ENCODE data around the gene OGG1.

OGG1 gene

DNA sequence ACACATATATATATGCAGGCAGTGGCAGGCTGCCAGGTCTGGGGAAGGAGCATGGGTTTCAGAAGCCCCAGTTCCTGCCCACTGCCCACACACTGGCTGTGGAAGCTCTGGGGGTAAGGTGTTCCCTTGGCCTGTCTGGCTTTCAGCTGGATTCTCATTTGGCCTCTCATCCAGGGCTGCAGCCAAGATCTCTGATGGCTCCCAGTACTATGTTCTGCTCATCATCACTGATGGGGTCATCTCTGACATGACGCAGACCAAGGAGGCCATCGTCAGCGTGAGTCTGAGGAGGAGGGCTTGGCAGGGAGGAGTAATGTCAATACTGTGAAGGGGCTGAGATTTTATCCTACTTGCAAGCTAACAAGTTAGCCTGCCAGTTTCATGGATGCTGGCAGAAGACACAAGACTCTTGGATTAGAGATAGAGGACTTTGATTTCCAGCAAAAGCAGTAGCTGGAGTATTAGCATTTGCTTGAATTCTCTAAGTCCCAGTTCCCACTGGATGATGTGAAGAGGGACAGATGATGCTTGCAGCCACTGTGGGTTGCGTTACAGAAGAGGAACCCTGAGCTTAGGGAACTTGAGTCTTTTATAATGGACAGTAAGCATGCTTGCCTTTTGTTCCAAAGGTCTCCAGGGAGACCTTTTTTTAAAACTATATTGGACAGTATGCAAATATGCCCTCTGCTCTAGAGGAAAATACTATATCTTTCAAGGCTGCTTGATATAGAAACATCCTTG is 23.8 kb upstream of the OGG1 start:
- H3K4me3 ChIP-seq (ENCODE audit: low read length) = no peak overlapping the region
- no peak for DNase-seq (ENCODE audit: low read depth, low spot score)

GRCh38 chr3:9727041-9727595 is 22.6 kb upstream of the OGG1 start:
- peak; percentile 75 for DNase-seq (ENCODE audit: low read depth, low spot score)
- H3K4me3 ChIP-seq (ENCODE audit: low read length) = peak overlapping the region; percentile 50

DNA sequence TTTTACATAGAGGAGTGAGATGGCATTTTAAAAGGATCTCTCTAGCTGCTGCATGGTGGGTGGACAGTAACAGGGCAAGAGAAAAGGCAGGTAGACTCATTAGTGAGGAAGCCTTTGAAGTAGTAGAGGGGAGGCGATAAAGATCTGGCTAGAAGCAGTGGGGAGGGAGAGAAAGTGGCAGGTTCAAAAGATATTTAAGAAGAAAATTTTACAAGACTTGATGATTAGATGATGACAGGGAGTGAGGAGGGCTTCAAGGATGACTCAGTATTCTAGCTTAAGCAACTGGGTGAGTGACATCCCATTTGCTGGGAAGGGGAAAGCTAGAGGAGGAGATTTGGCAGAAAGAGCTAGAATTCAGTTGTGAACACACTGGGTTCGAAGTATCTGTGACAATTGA is 22.0 kb upstream of the OGG1 start:
- no peak overlapping the region for H3K4me3 ChIP-seq (ENCODE audit: low read length)
- DNase-seq (ENCODE audit: low read depth, low spot score) = peak; percentile 51

DNA sequence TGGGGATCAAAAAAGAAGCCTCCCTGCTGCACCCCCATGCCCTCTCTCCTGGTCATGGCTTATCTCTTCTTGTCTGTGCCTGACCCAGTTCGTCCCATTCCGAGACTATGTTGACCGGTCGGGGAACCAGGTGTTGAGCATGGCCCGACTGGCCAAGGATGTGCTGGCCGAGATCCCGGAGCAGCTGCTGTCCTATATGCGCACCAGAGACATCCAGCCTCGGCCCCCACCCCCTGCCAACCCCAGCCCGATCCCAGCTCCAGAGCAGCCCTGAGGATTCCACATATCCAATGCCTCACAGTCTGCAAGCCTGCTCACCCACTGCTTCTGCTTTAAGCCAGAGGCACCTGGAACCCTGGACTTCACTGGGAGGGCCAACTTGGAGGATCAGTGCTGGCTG is 20.3 kb upstream of the OGG1 start:
- no peak overlapping the region for H3K4me3 ChIP-seq (ENCODE audit: low read length)
- no peak for DNase-seq (ENCODE audit: low read depth, low spot score)

GRCh38 chr3:9730657-9731205 is 19.0 kb upstream of the OGG1 start:
- peak overlapping the region; percentile 70 for H3K4me3 ChIP-seq (ENCODE audit: low read length)
- no peak for DNase-seq (ENCODE audit: low read depth, low spot score)

DNA sequence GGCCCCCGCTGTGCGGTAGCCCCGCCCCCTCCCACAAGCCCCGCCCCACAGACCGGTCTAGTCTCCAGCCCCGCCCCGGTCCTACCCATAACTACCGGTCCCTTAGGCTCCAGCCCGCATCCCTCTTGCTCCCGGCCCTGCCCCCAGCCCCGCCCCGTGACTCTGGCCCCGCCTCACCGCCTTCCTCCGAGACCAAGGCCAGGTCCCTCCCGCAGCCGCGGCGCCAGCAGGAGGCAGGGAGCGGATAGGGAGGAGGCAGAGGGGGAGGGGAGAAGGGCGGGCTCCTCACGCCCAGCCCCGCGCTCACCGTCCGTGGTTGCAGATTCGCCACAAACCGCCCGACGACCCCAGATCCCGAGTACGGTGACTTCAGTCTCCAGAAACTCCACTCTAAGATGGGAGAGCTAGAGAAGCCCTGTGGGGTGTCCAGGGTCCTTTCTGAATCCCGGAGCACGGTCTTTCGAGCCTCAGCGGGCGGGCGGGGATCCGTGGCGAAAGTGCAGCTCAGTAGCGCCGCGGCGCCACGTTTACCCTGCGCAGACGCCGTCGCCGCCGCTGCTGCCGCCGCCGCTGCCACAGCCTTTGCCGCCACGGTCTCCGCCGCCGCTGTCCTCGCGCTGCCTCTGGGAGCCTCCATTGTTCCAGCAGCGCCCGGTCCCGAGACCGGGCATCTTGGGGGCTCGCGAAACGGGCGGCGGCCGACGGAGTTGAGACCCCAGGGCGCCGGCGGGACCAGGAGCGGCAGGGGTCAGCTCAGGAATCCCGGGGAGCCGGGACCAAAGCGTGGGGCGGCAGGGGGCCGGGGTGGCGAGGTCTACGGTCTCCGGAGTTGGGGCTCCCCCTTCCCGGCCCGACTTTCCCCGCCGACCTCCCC is 18.3 kb upstream of the OGG1 start, which contains the start of gene BRPF1:
TSS of gene BRPF1 (plus strand) at position 530 of the 874 bp plus-strand sequence. CDS start 2,406 bp downstream, outside the sequence.
- H3K4me3 ChIP-seq (ENCODE audit: low read length) = peak within 1 kb of the TSS; percentile 88
- peak; percentile 97 for DNase-seq (ENCODE audit: low read depth, low spot score)

DNA sequence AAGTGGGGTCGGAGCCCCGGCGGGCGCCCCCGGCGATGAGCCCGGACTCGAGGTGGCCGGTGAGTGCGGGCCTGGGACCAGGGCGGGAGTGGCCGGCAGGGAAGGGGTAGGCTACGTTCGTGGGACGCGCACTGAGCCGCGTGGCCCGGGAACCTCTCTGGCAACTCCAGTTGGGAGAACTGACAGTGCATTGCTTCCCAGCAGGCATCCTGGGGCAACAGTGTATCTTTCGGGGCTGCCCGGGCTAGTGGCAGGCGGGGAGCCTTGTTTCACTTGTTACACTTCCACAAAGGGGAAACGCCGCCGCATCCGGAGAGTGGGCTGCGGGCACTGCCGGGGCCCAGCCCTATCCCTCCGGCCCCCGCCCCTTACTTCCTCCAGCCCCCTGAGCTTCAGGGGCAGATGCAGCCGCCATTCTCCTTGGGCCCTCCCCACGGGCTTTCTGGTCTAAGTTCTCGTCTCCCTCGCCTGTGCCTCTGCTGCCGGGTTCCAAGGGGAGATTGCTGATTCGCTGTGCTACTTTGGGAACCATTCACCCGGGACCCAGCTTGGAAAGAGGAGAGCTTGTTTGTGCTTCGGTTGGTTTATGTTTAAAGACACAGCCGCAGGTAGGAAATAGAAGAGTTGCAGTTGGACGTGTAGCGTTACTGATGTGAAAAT is 17.5 kb upstream of the OGG1 start:
- peak overlapping the region; percentile 88 for H3K4me3 ChIP-seq (ENCODE audit: low read length)
- DNase-seq (ENCODE audit: low read depth, low spot score) = no peak

DNA sequence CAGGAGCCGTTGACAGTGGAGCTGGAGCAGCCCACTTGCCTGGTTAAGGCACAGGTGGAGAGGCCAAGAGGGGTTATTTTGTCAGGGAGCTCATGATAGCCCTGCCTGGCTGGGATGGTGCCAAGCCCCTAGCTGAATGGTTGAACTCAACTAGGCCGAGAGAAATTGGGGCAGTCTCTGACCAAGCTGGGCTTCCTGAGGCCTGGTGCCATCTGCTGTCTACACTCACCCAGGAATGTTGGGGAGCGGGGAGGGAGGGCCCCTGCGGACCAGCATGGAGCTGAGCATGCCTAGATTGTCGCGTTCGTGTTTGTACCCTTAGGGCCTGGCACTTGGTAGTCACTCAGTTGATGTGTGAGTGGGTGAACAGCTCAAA is 17.0 kb upstream of the OGG1 start:
- no peak for DNase-seq (ENCODE audit: low read depth, low spot score)

GRCh38 chr3:9736831-9737230 is 12.9 kb upstream of the OGG1 start:
- no peak for DNase-seq (ENCODE audit: low read depth, low spot score)
- no peak overlapping the region for H3K4me3 ChIP-seq (ENCODE audit: low read length)

More for the DNA sequence above, 17.0 kb upstream of the OGG1 start:
- H3K4me3 ChIP-seq (ENCODE audit: low read length) = peak overlapping the region; percentile 88

DNA sequence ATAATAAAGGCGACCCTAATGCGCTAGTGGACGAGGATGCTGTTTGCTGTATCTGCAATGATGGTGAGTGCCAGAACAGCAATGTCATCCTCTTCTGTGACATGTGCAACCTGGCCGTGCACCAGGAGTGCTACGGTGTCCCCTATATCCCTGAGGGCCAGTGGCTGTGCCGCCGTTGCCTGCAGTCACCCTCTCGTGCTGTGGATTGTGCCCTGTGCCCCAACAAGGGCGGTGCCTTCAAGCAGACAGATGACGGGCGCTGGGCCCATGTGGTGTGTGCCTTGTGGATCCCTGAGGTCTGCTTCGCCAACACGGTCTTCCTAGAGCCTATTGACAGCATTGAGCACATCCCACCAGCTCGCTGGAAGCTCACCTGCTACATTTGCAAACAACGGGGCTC is 10.6 kb upstream of the OGG1 start:
- DNase-seq (ENCODE audit: low read depth, low spot score) = no peak
- H3K4me3 ChIP-seq (ENCODE audit: low read length) = no peak overlapping the region

DNA sequence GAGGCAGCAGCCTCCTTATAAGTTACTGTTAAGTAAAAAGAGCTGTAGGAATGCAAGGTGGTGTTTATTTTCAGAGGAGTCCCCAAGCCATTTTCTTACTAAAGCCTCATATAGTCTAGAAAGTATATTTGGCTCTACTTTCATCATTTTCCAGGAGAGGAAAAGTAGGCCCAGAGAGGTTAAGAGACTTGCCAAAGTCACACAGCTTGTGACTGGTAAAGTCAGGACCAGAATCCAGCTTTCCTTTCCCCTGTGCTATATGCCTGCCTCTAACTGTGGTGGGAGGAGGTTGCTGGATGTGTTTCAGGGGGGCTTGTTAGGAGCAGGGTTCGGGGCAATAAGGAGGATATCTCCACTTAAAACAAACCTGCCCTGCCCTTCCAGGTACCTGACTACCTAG is 7.2 kb upstream of the OGG1 start:
- no peak overlapping the region for H3K4me3 ChIP-seq (ENCODE audit: low read length)
- DNase-seq (ENCODE audit: low read depth, low spot score) = no peak

DNA sequence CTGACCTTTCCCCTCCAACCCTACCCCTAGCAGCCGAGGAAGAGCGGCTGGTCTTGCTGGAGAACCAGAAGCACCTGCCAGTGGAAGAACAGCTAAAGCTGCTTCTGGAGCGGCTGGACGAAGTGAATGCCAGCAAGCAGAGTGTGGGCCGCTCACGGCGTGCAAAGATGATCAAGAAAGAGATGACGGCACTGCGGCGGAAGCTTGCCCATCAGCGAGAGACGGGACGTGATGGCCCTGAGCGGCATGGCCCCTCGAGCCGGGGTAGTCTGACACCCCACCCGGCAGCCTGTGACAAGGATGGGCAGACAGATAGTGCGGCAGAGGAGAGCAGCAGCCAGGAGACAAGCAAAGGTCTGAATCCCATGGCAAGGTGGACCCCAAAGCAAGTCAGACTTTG is 6.2 kb upstream of the OGG1 start:
- no peak for DNase-seq (ENCODE audit: low read depth, low spot score)
- no peak overlapping the region for H3K4me3 ChIP-seq (ENCODE audit: low read length)

- H3K4me3 ChIP-seq (ENCODE audit: low read length) = no peak overlapping the region
Measured at GRCh38 chr3:9744162-9744561, 5.6 kb upstream of the OGG1 start.

DNA sequence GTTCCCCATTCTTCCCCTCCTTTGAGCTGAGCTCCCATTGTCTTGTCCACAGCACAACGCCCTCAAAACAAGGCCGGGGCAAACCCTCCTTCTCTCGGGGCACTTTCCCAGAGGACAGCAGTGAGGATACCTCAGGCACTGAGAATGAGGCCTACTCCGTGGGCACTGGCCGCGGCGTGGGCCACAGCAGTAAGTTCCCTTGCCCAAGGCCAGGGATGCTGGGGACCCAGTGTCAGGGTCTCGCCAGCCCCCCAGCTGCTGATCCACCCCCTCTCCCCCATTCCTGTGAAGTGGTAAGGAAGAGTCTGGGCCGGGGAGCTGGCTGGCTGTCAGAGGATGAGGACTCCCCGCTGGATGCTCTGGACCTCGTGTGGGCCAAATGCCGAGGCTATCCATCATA is 4.2 kb upstream of the OGG1 start:
- H3K4me3 ChIP-seq (ENCODE audit: low read length) = no peak overlapping the region
- DNase-seq (ENCODE audit: low read depth, low spot score) = no peak

More at GRCh38 chr3:9744162-9744561, 5.6 kb upstream of the OGG1 start:
- DNase-seq (ENCODE audit: low read depth, low spot score) = no peak

- DNase-seq (ENCODE audit: low read depth, low spot score) = no peak
- no peak overlapping the region for H3K4me3 ChIP-seq (ENCODE audit: low read length)
Measured at GRCh38 chr3:9746330-9746729, 3.4 kb upstream of the OGG1 start.

DNA sequence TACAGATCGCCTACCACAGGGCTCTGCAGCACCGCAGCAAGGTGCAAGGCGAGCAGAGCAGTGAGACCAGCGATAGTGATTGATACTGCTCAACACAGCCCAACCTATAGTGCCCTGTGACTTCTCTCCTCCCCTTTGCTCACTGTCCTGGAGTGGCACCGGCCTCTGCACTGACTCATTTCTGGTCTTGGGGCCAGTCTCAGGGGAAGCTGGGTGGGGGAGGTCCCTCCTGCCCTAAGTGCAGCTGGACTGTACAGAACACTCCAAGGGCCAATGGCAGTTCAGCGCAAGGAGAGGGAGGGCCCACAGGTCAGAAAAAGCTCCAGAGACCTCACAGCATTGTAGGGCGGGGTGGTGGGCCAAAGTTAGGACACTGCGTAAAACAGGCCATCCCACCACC is 2.5 kb upstream of the OGG1 start:
- no peak for DNase-seq (ENCODE audit: low read depth, low spot score)
- no peak overlapping the region for H3K4me3 ChIP-seq (ENCODE audit: low read length)

GRCh38 chr3:9748031-9748430 is 1.7 kb upstream of the OGG1 start:
- H3K4me3 ChIP-seq (ENCODE audit: low read length) = no peak overlapping the region
- no peak for DNase-seq (ENCODE audit: low read depth, low spot score)

GRCh38 chr3:9749296-9749644 is 482 bp upstream of the OGG1 start:
- no peak for DNase-seq (ENCODE audit: low read depth, low spot score)

More at GRCh38 chr3:9749296-9749644, 482 bp upstream of the OGG1 start:
- peak overlapping the region; percentile 88 for H3K4me3 ChIP-seq (ENCODE audit: low read length)
